GM21423 (cell line): ENCODE results near the gene SUPT6H.
"Not testable (repeated sequence)": the region's sequence is repeated elsewhere in the genome, so short reads cannot be mapped to it uniquely, and the experiment has no call there.

Experiments
- ATAC-seq: cut with Tn5 transposase; IDR thresholded peaks from one replicate; pipeline ENCODE4 v1.9.1; 2021; ENCODE audit warnings: mild to moderate bottlenecking, moderate library complexity; ENCODE audit not compliant: unreplicated experiment

SUPT6H gene

DNA sequence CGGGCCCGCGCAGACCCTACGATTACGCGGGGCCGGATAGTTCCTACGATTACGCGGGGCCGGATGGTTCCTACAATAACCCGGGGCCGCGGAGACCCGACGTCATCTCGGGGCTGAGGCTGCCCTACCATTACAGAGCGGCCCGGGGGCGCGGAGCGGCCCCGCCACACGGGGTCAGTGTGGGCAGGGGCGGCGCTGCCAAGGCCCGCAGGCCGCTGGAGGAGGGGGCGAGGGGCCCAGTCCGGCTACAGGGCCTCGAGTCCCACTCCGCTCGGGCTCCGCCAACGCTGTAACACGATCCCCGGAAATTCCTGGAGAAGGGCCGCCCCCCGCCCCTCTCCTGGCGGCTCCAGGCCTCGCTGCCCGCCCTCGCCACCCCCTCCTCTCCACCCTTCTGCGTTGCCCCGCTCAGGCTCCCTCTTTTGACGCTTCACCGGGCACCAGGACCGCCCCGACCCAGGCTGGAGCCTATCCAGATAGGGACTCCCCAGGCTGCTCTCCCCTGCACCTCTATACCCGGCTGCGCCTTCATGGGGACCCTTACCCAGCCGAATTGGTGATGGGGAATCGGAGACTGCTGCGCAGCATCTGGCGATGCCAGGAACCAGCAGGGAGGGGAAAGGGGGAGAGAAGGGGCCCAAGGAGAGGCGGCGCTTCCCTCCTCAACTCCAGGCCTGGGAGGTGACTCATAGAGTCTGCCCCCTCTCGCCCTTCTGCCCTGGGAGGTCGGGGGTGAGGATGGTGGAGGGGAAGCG lies 55.8 kb downstream of the SUPT6H start, which contains the start of gene RAB34:
TSS of gene RAB34 (minus strand) at position 291 of the 755 bp plus-strand sequence. CDS start 602 bp downstream, outside the sequence.
- no peak for ATAC-seq

- ATAC-seq: no peak
These were observed 56.5 kb downstream of the SUPT6H start for GRCh38 chr17:28718333-28719020.

DNA sequence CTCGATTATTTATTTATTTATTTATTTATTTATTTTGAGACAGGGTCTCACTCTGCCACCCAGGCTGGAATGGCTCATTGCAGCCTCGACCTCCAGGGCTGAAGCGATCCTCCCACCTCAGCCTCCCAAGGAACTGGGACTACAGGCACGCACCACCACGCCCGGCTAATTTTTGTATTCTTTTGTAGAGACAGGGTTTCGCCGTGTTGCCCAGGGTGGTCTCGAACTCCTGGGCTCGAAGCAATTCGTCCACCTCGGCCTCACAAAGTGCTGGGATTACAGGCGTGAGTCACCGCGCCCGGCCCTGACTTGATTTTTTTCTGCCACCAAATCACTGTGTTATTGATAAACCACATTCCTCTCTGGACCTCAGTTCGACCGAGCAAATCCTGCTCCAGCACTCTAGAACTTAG lies 57.0 kb downstream of the SUPT6H start:
- ATAC-seq: no peak

DNA sequence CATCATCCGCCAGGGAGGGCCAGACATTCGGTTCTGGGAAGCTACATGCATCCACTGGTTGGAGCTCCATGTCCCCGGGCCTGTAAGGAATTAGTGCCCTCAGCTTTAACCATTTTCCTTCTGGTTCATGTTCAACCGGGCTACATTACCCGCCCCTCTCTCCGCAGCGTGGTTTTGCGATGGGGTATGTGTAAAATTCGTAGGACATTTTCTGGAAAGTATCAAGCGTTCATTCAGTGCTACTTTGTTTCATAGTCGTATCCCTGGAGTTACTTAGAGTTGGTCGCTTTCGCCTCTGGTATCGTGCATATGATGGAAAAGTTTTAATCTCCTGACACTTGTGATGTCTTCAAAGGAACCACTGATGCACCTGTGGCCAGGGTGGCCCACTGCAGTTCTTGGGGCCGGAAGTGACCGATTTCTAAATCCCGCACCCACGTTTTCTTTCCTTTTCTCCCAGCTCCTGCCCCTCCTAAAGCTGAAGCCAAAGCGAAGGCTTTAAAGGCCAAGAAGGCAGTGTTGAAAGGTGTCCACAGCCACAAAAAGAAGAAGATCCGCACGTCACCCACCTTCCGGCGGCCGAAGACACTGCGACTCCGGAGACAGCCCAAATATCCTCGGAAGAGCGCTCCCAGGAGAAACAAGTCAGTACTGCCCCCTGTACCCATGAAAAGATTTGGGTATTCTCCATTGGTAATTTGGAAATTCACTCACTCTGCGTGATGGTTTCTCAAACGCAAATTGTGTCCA lies 58.4 kb downstream of the SUPT6H start:
- ATAC-seq: no peak

GRCh38 chr17:28720997-28721329 lies 59.0 kb downstream of the SUPT6H start:
- not testable (repeated sequence) for ATAC-seq

GRCh38 chr17:28722417-28723158 lies 60.6 kb downstream of the SUPT6H start:
- no peak for ATAC-seq

- no peak for ATAC-seq
These were observed 61.3 kb downstream of the SUPT6H start for GRCh38 chr17:28723159-28723835.

DNA sequence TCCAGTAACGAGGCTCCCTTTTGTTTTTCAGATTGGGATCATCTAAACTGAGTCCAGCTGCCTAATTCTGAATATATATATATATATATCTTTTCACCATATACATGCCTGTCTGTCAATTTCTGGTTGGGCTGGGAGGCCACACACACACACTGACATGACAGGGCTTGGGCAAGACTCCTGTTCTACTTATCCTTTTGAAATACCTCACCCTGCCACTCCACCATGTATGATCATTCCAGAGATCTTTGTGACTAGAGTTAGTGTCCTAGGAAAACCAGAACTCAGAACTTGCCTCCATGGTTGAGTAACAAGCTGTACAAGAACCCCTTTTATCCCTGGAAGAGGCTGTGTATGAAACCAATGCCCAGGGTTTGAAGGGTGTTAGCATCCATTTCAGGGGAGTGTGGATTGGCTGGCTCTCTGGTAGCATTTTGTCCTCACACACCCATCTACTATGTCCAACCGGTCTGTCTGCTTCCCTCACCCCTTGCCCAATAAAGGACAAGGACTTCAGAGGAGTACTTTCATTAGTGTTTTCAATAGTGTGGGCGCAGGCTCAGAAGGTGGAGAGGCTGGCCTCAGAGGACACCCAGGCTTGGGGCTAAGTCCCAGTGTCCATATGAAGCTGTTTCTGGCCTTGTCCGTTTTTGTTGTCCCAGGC lies 62.0 kb downstream of the SUPT6H start:
- not testable (repeated sequence) for ATAC-seq

DNA sequence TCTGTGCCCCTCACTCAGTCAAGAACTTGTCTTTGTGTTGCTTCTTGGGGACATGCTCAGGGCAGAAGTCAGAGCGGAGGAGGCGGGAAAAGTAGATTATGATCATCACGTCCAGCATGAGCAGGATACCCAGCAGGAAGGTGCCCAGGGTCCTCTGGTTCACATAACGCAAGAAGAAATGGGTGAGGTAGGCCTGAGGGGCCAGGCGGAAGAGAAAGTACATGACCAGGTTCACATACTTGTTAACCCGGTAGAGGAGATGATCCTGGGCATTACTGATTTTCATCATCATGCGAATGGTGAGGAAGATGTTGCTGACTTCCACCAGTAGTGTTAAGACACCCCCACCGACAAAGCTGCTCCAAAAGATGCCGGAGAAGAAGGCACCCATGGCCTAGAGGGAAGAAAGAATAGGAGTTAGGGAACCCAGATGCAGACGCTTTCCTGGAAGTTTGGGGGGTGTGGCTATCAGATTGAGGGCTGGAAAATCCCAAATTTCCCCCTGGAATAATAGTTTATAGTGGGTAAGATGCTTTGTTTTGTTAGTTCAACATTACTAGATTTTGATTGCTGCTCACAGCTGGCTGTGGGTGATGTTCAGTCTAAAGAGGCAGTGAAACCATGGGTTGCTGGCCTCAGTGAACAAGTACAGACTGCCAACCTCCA lies 62.6 kb downstream of the SUPT6H start:
- ATAC-seq: no peak

- no peak for ATAC-seq
These were observed 63.2 kb downstream of the SUPT6H start for GRCh38 chr17:28725166-28725659.

GRCh38 chr17:28725660-28726225 lies 63.7 kb downstream of the SUPT6H start:
- ATAC-seq: no peak

DNA sequence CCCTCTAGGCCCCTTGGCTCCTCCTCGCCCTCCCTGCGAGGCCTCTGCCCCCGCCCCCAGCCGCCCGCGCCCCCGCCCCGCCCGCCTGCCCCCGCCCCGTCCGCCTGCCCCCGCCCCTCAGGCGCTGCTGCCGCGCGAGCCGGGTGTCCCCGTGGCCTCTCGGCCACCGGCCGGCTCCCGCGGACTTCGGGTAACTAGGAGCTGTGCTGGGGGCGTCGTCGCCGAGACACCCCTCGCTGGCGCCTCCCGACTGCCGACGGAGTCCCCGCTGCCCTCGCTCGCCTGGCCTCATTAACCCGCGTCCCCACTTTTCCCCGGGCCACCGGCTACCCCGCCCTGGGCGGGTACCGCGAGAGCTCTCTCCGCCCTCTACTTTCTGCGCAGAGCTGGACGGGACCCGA lies 64.2 kb downstream of the SUPT6H start, which contains the start of gene TLCD1:
TSS of gene TLCD1 (minus strand) at position 8 of the 401 bp plus-strand sequence. CDS start 136 bp downstream, outside the sequence.
- ATAC-seq: no peak

DNA sequence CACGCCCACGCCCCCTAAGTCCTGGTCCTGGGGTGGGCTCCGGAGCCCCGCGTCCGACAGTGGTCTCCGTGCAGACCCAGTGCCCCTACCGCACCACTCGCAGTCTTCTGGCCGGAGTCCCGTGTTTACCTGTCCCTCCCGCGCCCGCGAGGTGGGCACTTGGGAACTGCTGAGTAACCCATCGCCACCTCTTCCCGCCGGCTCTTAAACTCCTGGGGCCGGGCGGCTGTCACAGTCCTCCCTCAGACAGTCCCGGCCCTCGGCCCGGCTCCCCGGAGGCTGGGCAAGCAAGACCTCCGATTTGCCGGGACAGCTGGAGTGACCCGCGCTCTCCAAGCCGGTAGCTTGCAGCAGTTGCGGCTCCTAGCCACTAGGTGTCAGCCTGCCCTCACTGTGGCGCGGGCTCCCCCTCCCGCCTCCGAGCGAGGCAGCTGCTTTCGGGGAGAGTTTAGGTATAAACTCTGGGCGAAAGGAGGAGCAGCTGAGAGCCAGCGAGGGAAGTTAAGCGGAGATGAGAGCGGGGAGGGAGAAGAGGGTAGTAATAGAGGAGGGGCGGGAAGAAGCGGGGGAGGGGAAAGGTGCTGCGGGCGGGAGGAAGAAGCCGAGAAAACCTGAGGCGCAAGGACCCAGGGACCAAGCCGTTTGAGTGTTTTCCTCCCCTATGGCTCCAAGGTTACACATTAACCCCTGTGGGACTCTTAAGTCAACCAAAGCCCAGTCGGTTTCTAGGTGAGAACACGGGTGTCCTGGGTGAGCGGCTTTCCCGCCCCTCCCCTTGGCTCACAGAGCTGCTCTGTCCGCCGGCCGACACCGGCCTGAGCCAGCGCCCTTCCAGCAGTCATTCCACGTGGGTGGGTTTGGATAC lies 64.9 kb downstream of the SUPT6H start:
- ATAC-seq: peak; percentile 34

- ATAC-seq: peak; percentile 34
These were observed 66.6 kb downstream of the SUPT6H start, which contains the start of gene NEK8 for GRCh38 chr17:28728364-28729200. NEK8 (plus strand) TSS chr17:28728788; CDS start chr17:28728814, 26 bp downstream.

GRCh38 chr17:28729950-28730330 lies 67.9 kb downstream of the SUPT6H start:
- no peak for ATAC-seq

- no peak for ATAC-seq
These were observed 71.3 kb downstream of the SUPT6H start for GRCh38 chr17:28733346-28733745.
